IMR-90 (cell line): ENCODE results near the gene NCKAP5. TPM values are rescaled to one million over a fixed set of nuclear protein-coding genes. Genes with fewer than 3 reads are reported as not detected.

Experiments used
- ATAC-seq: fragments of 200-7000 bp; cut with Tn5 transposase; 2 replicates; pipeline ENCODE4 v1.9.1; 2020; ENCODE audit warnings: low read depth, mild to moderate bottlenecking, moderate library complexity
- BruUV-seq: library from RNA; stranded (reverse); fragments of 400-500 nt; replicated peaks from 2 replicates; lab custom pipeline; 2021; lab: Mats Ljungman, UMichigan
- CTCF ChIA-PET: fragments of 300-600 bp; formaldehyde crosslinking; extraction: SDS; loops from one replicate; lab custom pipeline; 2021; ENCODE audit warnings: antibody characterized with exemption; lab: Yijun Ruan, JAX
- POLR2A ChIA-PET: fragments of 300-600 bp; sonication (Branson Sonifier 250); formaldehyde crosslinking; loops from one replicate; lab custom pipeline; 2022; ENCODE audit warnings: antibody characterized with exemption; ENCODE audit not compliant: unreplicated experiment; lab: Charles Lee
- DNase-seq: peaks from one replicate; pipeline ENCODE4 v3.0.0; 2013
- H2AFZ ChIP-seq: replicated peaks from 2 replicates; pipeline ENCODE3; 2013; ENCODE audit warnings: low read length, mild to moderate bottlenecking; ENCODE audit not compliant: poor library complexity
- H2AK5ac ChIP-seq: 2 replicates; pipeline ENCODE4 v1.6.1; 2013; ENCODE audit warnings: low read depth, low read length, inconsistent platforms
- H2AK9ac ChIP-seq: replicated peaks from 2 replicates; pipeline ENCODE3; 2013; ENCODE audit warnings: mild to moderate bottlenecking, low read depth, low read length, moderate library complexity; ENCODE audit not compliant: poor library complexity
- H2BK120ac ChIP-seq: 2 replicates; pipeline ENCODE4 v1.6.1; 2013; ENCODE audit warnings: low read depth, low read length, inconsistent platforms
- H2BK15ac ChIP-seq: 3 replicates; pipeline ENCODE4 v1.6.1; 2013; ENCODE audit warnings: low read depth, low read length, inconsistent platforms
- H2BK20ac ChIP-seq: 2 replicates; pipeline ENCODE4 v1.6.1; 2013; ENCODE audit warnings: low read depth, mild to moderate bottlenecking, inconsistent platforms, low read length, moderate library complexity
- H2BK5ac ChIP-seq: 2 replicates; pipeline ENCODE4 v1.6.1; 2013; ENCODE audit warnings: mild to moderate bottlenecking, low read depth, low read length, inconsistent platforms; ENCODE audit not compliant: poor library complexity, severe bottlenecking
- H3K14ac ChIP-seq: replicated peaks from 2 replicates; pipeline ENCODE4 v1.6.1; 2013; ENCODE audit warnings: low read depth, low read length, inconsistent platforms
- H3K18ac ChIP-seq: 2 replicates; pipeline ENCODE4 v1.6.1; 2013; ENCODE audit warnings: low read depth, low read length, control low read depth
- H3K23ac ChIP-seq: 2 replicates; pipeline ENCODE4 v1.6.1; 2013; ENCODE audit warnings: low read depth, low read length, inconsistent platforms
- H3K27ac ChIP-seq: 2 replicates; pipeline ENCODE4 v1.5.1; 2013; ENCODE audit warnings: mild to moderate bottlenecking, control low read depth, low read length; ENCODE audit not compliant: insufficient read depth
- H3K27me3 ChIP-seq: 2 replicates; pipeline ENCODE4 v1.6.1; 2013; ENCODE audit warnings: low read length; ENCODE audit not compliant: control insufficient read depth, insufficient read depth
- H3K36me3 ChIP-seq: 2 replicates; pipeline ENCODE4 v1.6.1; 2013; ENCODE audit warnings: low read length, mixed read lengths; ENCODE audit not compliant: control insufficient read depth, insufficient read depth
- H3K4ac ChIP-seq: 2 replicates; pipeline ENCODE4 v1.6.1; 2013; ENCODE audit warnings: low read depth, low read length, inconsistent platforms
- H3K4me1 ChIP-seq: 2 replicates; pipeline ENCODE4 v1.6.1; 2013; ENCODE audit warnings: low read length, mixed read lengths; ENCODE audit not compliant: control insufficient read depth, insufficient read depth
- H3K4me2 ChIP-seq: 2 replicates; pipeline ENCODE4 v1.6.1; 2013; ENCODE audit warnings: low read depth, mild to moderate bottlenecking, control low read depth, low read length, moderate library complexity
- H3K4me3 ChIP-seq: 2 replicates; pipeline ENCODE4 v1.5.1; 2013; ENCODE audit warnings: low read depth, mild to moderate bottlenecking, control low read depth, low read length, moderate library complexity; ENCODE audit not compliant: insufficient read depth
- H3K56ac ChIP-seq: 2 replicates; pipeline ENCODE4 v1.6.1; 2013; ENCODE audit warnings: low read length, inconsistent platforms; ENCODE audit not compliant: insufficient read depth; ENCODE audit errors: extremely low read depth
- H3K79me1 ChIP-seq, 2 experiments: 2 replicates each; pipeline ENCODE4 v1.6.1; 2013; ENCODE audit warnings: low read length in 2 of 2, inconsistent platforms in 1 of 2, low read depth in 1 of 2
- H3K9ac ChIP-seq: 2 replicates; pipeline ENCODE4 v1.6.1; 2013; ENCODE audit warnings: low read depth, low read length, control low read depth
- H3K9me1 ChIP-seq: 2 replicates; pipeline ENCODE4 v1.6.1; 2013; ENCODE audit warnings: low read length, inconsistent platforms; ENCODE audit not compliant: insufficient read depth
- H3K9me3 ChIP-seq: 2 replicates; pipeline ENCODE4 v1.6.1; 2013; ENCODE audit warnings: low read length; ENCODE audit not compliant: control insufficient read depth, insufficient read depth
- H4K20me1 ChIP-seq: 2 replicates; pipeline ENCODE4 v1.6.1; 2013; ENCODE audit warnings: low read length, inconsistent platforms; ENCODE audit not compliant: insufficient read depth
- H4K5ac ChIP-seq: 2 replicates; pipeline ENCODE4 v1.6.1; 2013; ENCODE audit warnings: mild to moderate bottlenecking, low read depth, low read length, control low read depth
- H4K8ac ChIP-seq, 2 experiments: 2 replicates each; pipeline ENCODE4 v1.6.1; 2013; ENCODE audit warnings: low read depth in 2 of 2, low read length in 2 of 2, control low read depth in 1 of 2, inconsistent platforms in 1 of 2
- H4K91ac ChIP-seq: 2 replicates; pipeline ENCODE4 v1.6.1; 2013; ENCODE audit warnings: low read depth, low read length, inconsistent platforms; ENCODE audit not compliant: insufficient read depth
- BHLHE40 ChIP-seq: fragments of 150-350 bp; IDR thresholded peaks from 2 replicates; pipeline ENCODE4 v1.6.1; 2016; ENCODE audit warnings: mild to moderate bottlenecking, low read depth, low read length
- CEBPB ChIP-seq: IDR thresholded peaks from 2 replicates; pipeline ENCODE4 v1.6.1; 2012; ENCODE audit warnings: low read depth, low read length, improper control_type of control experiment
- CHD1 ChIP-seq: IDR thresholded peaks from 2 replicates; pipeline ENCODE4 v1.6.1; 2012; ENCODE audit warnings: low read depth, low read length, improper control_type of control experiment
- CTCF ChIP-seq: conservative IDR thresholded peaks from 2 replicates; pipeline ENCODE4 v1.5.1; 2012; ENCODE audit warnings: mild to moderate bottlenecking, low read depth, low read length, improper control_type of control experiment
- FOS ChIP-seq: fragments of 150-350 bp; IDR thresholded peaks from 2 replicates; pipeline ENCODE4 v1.6.1; 2016; ENCODE audit warnings: low read depth, low read length
- MAFK ChIP-seq: IDR thresholded peaks from 2 replicates; pipeline ENCODE4 v1.6.1; 2012; ENCODE audit warnings: low read depth, low read length, improper control_type of control experiment
- MAZ ChIP-seq: IDR thresholded peaks from 2 replicates; pipeline ENCODE4 v1.6.1; 2012; ENCODE audit warnings: low read depth, mild to moderate bottlenecking, low read length, improper control_type of control experiment, moderate library complexity, borderline replicate concordance
- MXI1 ChIP-seq: IDR thresholded peaks from 2 replicates; pipeline ENCODE4 v1.6.1; 2012; ENCODE audit warnings: low read depth, mild to moderate bottlenecking, low read length, moderate library complexity, borderline replicate concordance
- NFE2L2 ChIP-seq: fragments of 150-350 bp; IDR thresholded peaks from 2 replicates; pipeline ENCODE4 v1.6.1; 2016; ENCODE audit warnings: low read depth, mild to moderate bottlenecking, low read length
- POLR2A ChIP-seq: IDR thresholded peaks from 2 replicates; pipeline ENCODE4 v1.6.1; 2012; ENCODE audit warnings: mild to moderate bottlenecking, low read depth, low read length
- RAD21 ChIP-seq: IDR thresholded peaks from 2 replicates; pipeline ENCODE4 v1.6.1; 2012; ENCODE audit warnings: low read length, improper control_type of control experiment
- RCOR1 ChIP-seq: IDR thresholded peaks from 2 replicates; pipeline ENCODE4 v1.6.1; 2012; ENCODE audit warnings: mild to moderate bottlenecking, low read length, improper control_type of control experiment; ENCODE audit not compliant: insufficient replicate concordance
- SMC3 ChIP-seq: fragments of 150-350 bp; IDR thresholded peaks from 2 replicates; pipeline ENCODE4 v1.6.1; 2016; ENCODE audit warnings: low read depth, mild to moderate bottlenecking, antibody characterized with exemption, low read length, moderate library complexity
- USF2 ChIP-seq: fragments of 150-350 bp; IDR thresholded peaks from 2 replicates; pipeline ENCODE4 v1.6.1; 2017; ENCODE audit warnings: mild to moderate bottlenecking, antibody characterized with exemption, low read length, low read depth
- WGBS, 2 experiments: methylation state at CpG; one replicate each; pipeline versions ENCODE4 v1.1.5 to v1.1.7; 2013; ENCODE audit warnings: missing lambda C conversion rate in 2 of 2; ENCODE audit not compliant: insufficient read length in 1 of 2; ENCODE audit errors: extremely low coverage in 2 of 2; 5-methylcytosine and 5-hydroxymethylcytosine counted together
- dilution Hi-C: fragments of 300-500 bp; cut with HindIII; formaldehyde crosslinking; loops from one replicate; pipeline ENCODE4 v1.14.3; 2018; ENCODE audit warnings: low sequenced_read_pairs; ENCODE audit not compliant: unreplicated experiment
- in situ Hi-C: fragments of 300-500 bp; cut with MboI; formaldehyde crosslinking; loops from 3 replicates; pipeline ENCODE4 v1.14.3; 2019; ENCODE audit warnings: low sequenced_read_pairs, inconsistent platforms, mixed read lengths
- intact Hi-C: fragments of 100-400 bp; cut with micrococcal nuclease; formaldehyde crosslinking; loops from 2 replicates; pipeline ENCODE4 v1.10.0; 2022
- polyA plus RNA-seq, 3 experiments: library from polyadenylated mRNA; depleted of rRNA; stranded (reverse); fragments of >200 nt; gene quantifications; 2 replicates each; pipeline ENCODE4 v1.2.3, GENCODE V29; 2012; ENCODE audit warnings: low replicate concordance in 1 of 3
- total RNA-seq: library from RNA; depleted of rRNA; stranded (reverse); fragments of >200 nt; gene quantifications from 2 replicates; pipeline ENCODE4 v1.2.3, GENCODE V29; 2012

The NCKAP5 gene
- total and polyA plus RNA-seq, 2 of the 4 experiments (the other 2 are of a cell fraction) = 2.7 to 3.9 TPM

- no peak for ATAC-seq
- BruUV-seq = no TSS peak
- dilution Hi-C loops (no loop called here), in situ Hi-C loops (no loop called here), intact Hi-C loops (loop anchor here (10.0 kb wide), 1 partner anchor 406 kb away; no protein-coding TSS in a partner anchor)
- no peaks in the 10 kb centered on the region for H4K20me1 ChIP-seq
- no peak overlapping the region for H3K23ac ChIP-seq
- no peak overlapping the region for H4K91ac ChIP-seq
- no peak overlapping the region for H2BK120ac ChIP-seq
- TF ChIP-seq RCOR1 (no peak), POLR2A (no peak), CTCF (no peak), RAD21 (no peak), SMC3 (no peak), USF2 (no peak), CEBPB (no peak), BHLHE40 (no peak), FOS (no peak), MAFK (no peak), NFE2L2 (no peak), CHD1 (no peak), MXI1 (no peak), MAZ (no peak)
- H3K27me3 ChIP-seq = no peaks in the 10 kb centered on the region
- H3K4me1 ChIP-seq = peaks cover 3% of the 10 kb centered on the region; the same call in 1 of the 2 replicates
- CTCF ChIA-PET = interaction anchor here (0.5 to 1.0 kb wide), 2 partner anchors 38 to 202 kb away, joined by 3 read pairs; no protein-coding TSS in a partner anchor
- H3K14ac ChIP-seq = no peak overlapping the region
- H3K9ac ChIP-seq = no peak overlapping the region
- 0 out of 4 replicates have a peak overlapping the region, but pooled peaks of 1 of the 2 experiments have one; percentile 26 for H4K8ac ChIP-seq
- no peak for DNase-seq
- H3K36me3 ChIP-seq = no peaks in the 10 kb centered on the region
- H3K4me3 ChIP-seq = no peak overlapping the region
- H3K9me3 ChIP-seq = no peaks in the 10 kb centered on the region
- H3K4me2 ChIP-seq = no peak overlapping the region
- no peak overlapping the region for H2AFZ ChIP-seq
- H3K9me1 ChIP-seq = no peaks in the 10 kb centered on the region
- POLR2A ChIA-PET = no interaction called here
- no peak overlapping the region for H4K5ac ChIP-seq
- H3K18ac ChIP-seq = no peak overlapping the region
- H3K56ac ChIP-seq = no peak overlapping the region
- H2AK5ac ChIP-seq = no peak overlapping the region
- no peaks in the 10 kb centered on the region for H3K79me1 ChIP-seq
- WGBS, 2 experiments = no CpG with 5 or more reads among the region's 4 CpGs
- no peak overlapping the region for H2AK9ac ChIP-seq
- H2BK15ac ChIP-seq = no peak overlapping the region
- no peak overlapping the region for H2BK5ac ChIP-seq
- H2BK20ac ChIP-seq = no peak overlapping the region
- no peak overlapping the region for H3K27ac ChIP-seq
- H3K4ac ChIP-seq = no peak overlapping the region
These were observed 129.3 kb downstream of the NCKAP5 start for GRCh38 chr2:133438848-133439564.
